Loucy (cell line): Measurements from ENCODE around the gene DNAJC30.

ENCODE experiments used
- H2AFZ ChIP-seq: fragments of 200-600 bp; sonication (generic); 2 replicates; pipeline ENCODE4 v1.6.0; 2016; ENCODE audit warnings: antibody characterized with exemption, mild to moderate bottlenecking, low read length, moderate library complexity
- H3F3A ChIP-seq: fragments of 200-600 bp; 2 replicates; pipeline ENCODE4 v1.6.0; 2016; ENCODE audit warnings: antibody characterized with exemption, low read depth, mild to moderate bottlenecking
- H3K27me3 ChIP-seq: fragments of 200-600 bp; sonication (generic); 2 replicates; pipeline ENCODE4 v1.6.1; 2014; ENCODE audit warnings: low read length, mild to moderate bottlenecking; ENCODE audit not compliant: insufficient read depth, poor library complexity, severe bottlenecking
- H3K36me3 ChIP-seq: fragments of 200-600 bp; sonication (generic); 2 replicates; pipeline ENCODE4 v1.6.1; 2016; ENCODE audit warnings: low read length; ENCODE audit not compliant: insufficient read depth
- H3K4me1 ChIP-seq: fragments of 200-600 bp; sonication (generic); 2 replicates; pipeline ENCODE4 v1.5.1; 2014; ENCODE audit warnings: low read length, mild to moderate bottlenecking; ENCODE audit not compliant: insufficient read depth, poor library complexity, severe bottlenecking
- H3K4me2 ChIP-seq: fragments of 200-600 bp; sonication (generic); 2 replicates; pipeline ENCODE4 v1.6.0; 2014; ENCODE audit warnings: antibody characterized with exemption, low read length, low read depth, mild to moderate bottlenecking; ENCODE audit not compliant: poor library complexity, severe bottlenecking
- H3K4me3 ChIP-seq: fragments of 200-600 bp; sonication (generic); 2 replicates; pipeline ENCODE4 v1.5.1; 2014; ENCODE audit warnings: low read length, mild to moderate bottlenecking, mixed read lengths; ENCODE audit not compliant: poor library complexity, severe bottlenecking
- H3K79me2 ChIP-seq: fragments of 200-600 bp; sonication (generic); 2 replicates; pipeline ENCODE4 v1.6.1; 2014; ENCODE audit warnings: low read length; ENCODE audit not compliant: insufficient read depth
- H3K9ac ChIP-seq: fragments of 200-600 bp; sonication (generic); 2 replicates; pipeline ENCODE4 v1.6.0; 2014; ENCODE audit warnings: mild to moderate bottlenecking, low read depth, low read length, moderate library complexity; ENCODE audit not compliant: poor library complexity, severe bottlenecking
- H3K9me2 ChIP-seq: fragments of 200-600 bp; sonication (generic); replicated peaks from 2 replicates; pipeline ENCODE4 v1.6.1; 2016; ENCODE audit warnings: low read depth, low read length, mixed read lengths
- H3K9me3 ChIP-seq: fragments of 200-600 bp; sonication (generic); 2 replicates; pipeline ENCODE4 v1.6.1; 2014; ENCODE audit warnings: mild to moderate bottlenecking, antibody characterized with exemption, low read length, low read depth; ENCODE audit not compliant: insufficient read depth
- H4K20me1 ChIP-seq: fragments of 200-600 bp; sonication (generic); 2 replicates; pipeline ENCODE4 v1.6.0; 2014; ENCODE audit warnings: antibody characterized with exemption, low read length, mild to moderate bottlenecking; ENCODE audit not compliant: insufficient read depth, poor library complexity, severe bottlenecking
- EZH2phosphoT487 ChIP-seq: fragments of 200-600 bp; IDR thresholded peaks from 2 replicates; pipeline ENCODE4 v1.6.1; 2018; ENCODE audit warnings: antibody characterized with exemption, mild to moderate bottlenecking, moderate library complexity, borderline replicate concordance
- TF ChIP-seq, protein P1 (sequence below): fragments of 200-600 bp; sonication (generic); conservative IDR thresholded peaks from 2 replicates; pipeline ENCODE4 v1.5.1; 2014; ENCODE audit warnings: mild to moderate bottlenecking, antibody characterized with exemption, low read length

DNAJC30 gene

GRCh38 chr7:73705551-73705920, 22.3 kb upstream of the DNAJC30 start:
- no peak for TF ChIP-seq EZH2phosphoT487
- TF ChIP-seq, protein P1, sequence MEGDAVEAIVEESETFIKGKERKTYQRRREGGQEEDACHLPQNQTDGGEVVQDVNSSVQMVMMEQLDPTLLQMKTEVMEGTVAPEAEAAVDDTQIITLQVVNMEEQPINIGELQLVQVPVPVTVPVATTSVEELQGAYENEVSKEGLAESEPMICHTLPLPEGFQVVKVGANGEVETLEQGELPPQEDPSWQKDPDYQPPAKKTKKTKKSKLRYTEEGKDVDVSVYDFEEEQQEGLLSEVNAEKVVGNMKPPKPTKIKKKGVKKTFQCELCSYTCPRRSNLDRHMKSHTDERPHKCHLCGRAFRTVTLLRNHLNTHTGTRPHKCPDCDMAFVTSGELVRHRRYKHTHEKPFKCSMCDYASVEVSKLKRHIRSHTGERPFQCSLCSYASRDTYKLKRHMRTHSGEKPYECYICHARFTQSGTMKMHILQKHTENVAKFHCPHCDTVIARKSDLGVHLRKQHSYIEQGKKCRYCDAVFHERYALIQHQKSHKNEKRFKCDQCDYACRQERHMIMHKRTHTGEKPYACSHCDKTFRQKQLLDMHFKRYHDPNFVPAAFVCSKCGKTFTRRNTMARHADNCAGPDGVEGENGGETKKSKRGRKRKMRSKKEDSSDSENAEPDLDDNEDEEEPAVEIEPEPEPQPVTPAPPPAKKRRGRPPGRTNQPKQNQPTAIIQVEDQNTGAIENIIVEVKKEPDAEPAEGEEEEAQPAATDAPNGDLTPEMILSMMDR: no peak
- Histone ChIP-seq H3K79me2 (no peaks in the 10 kb centered on the region), H3K4me2 (no peak overlapping the region), H3K9me3 (no peaks in the 10 kb centered on the region), H3K4me1 (no peaks in the 10 kb centered on the region), H2AFZ (no peak overlapping the region), H3K27me3 (no peaks in the 10 kb centered on the region), H3F3A (no peaks in the 10 kb centered on the region), H3K36me3 (no peaks in the 10 kb centered on the region), H3K9me2 (no peaks in the 10 kb centered on the region), H3K4me3 (no peak overlapping the region), H4K20me1 (no peaks in the 10 kb centered on the region), H3K9ac (no peak overlapping the region)

- no peaks in the 10 kb centered on the region for H3K9me2 ChIP-seq
- H3K9ac ChIP-seq: no peak overlapping the region
- no peak overlapping the region for H3K4me2 ChIP-seq
- H3K79me2 ChIP-seq: no peaks in the 10 kb centered on the region
- H3K9me3 ChIP-seq: no peaks in the 10 kb centered on the region
- no peaks in the 10 kb centered on the region for H4K20me1 ChIP-seq
- H3K4me1 ChIP-seq: no peaks in the 10 kb centered on the region
- no peaks in the 10 kb centered on the region for H3K27me3 ChIP-seq
- H3F3A ChIP-seq: no peaks in the 10 kb centered on the region
- H3K4me3 ChIP-seq: no peak overlapping the region
- TF ChIP-seq, protein P1: no peak
- H3K36me3 ChIP-seq: no peaks in the 10 kb centered on the region
- H2AFZ ChIP-seq: no peak overlapping the region
These were observed 21.6 kb upstream of the DNAJC30 start for GRCh38 chr7:73704640-73705550.

DNA sequence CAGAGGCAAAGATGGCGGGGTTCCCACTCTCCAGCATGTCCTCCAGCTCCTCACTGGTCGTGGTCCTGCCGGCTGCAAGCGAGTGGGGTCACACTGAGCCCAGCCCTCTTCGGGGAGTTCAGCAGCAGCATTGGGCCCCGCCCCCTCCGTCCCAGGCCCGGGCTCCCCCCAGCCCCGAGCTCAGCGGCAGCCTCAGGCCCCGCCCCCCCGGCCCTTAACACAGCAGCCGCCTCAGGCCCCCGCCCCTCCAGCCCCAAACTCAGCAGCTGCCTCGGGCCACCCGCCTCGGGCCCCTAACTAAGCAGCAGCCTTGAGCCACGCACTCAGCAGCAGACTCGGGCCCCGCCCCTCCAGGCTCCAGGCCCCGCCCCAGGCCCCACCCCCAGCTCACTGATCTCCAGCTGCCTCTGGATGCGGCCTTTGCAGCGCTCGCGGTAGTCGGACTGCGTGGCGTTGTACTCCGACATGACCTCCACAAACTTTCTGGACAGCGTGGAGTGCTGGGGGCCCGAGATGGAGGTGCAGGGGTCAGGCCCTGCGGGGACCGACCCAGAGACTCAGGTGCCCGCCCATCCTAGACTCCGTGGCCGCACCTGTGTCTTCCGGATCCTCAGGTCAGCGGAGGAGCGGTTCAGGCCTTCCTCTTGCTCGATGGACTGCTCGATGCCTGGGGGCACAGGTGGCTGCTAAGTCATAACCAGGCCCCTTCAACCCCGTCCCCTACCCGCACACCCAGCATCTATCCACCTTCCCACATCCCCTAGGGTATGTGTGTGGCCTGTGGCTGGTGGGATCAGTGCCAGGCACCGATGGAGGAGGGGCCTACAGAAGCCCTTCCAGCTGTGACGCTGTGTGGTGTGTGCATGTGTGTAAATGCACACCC, 20.7 kb upstream of the DNAJC30 start:
- no peak overlapping the region for H3K9ac ChIP-seq
- H4K20me1 ChIP-seq: no peaks in the 10 kb centered on the region
- no peaks in the 10 kb centered on the region for H3K4me1 ChIP-seq
- H3K79me2 ChIP-seq: no peaks in the 10 kb centered on the region
- no peaks in the 10 kb centered on the region for H3K9me3 ChIP-seq
- no peaks in the 10 kb centered on the region for H3K9me2 ChIP-seq
- H3K27me3 ChIP-seq: no peaks in the 10 kb centered on the region
- no peak overlapping the region for H3K4me2 ChIP-seq
- H3K4me3 ChIP-seq: no peak overlapping the region
- peaks cover under 1% of the 10 kb centered on the region; the same call in 1 of the 2 replicates for H3K36me3 ChIP-seq
- H2AFZ ChIP-seq: no peak overlapping the region
- TF ChIP-seq EZH2phosphoT487: no peak
- TF ChIP-seq, protein P1: no peak
- no peaks in the 10 kb centered on the region for H3F3A ChIP-seq
